AG20443 (cell line): ENCODE results near the gene SCP2.

ENCODE experiments used
- DNase-seq: peaks from one replicate; pipeline ENCODE4 v3.0.0; 2012; ENCODE audit warnings: low spot score, mixed read lengths

Gene SCP2

GRCh38 chr1:53043271-53043670, 116.2 kb downstream of the SCP2 start:
- peak; percentile 50 for DNase-seq

- no peak for DNase-seq
These were observed 117.8 kb downstream of the SCP2 start for GRCh38 chr1:53044926-53045325.

- DNase-seq, result no peak
These were observed 119.9 kb downstream of the SCP2 start for GRCh38 chr1:53046930-53047329.

- DNase-seq, result no peak
These were observed 121.0 kb downstream of the SCP2 start for GRCh38 chr1:53047737-53048736.

- no peak for DNase-seq
These were observed 122.0 kb downstream of the SCP2 start for GRCh38 chr1:53048960-53049573.

GRCh38 chr1:53049574-53049967, 122.5 kb downstream of the SCP2 start:
- no peak for DNase-seq

- DNase-seq, result no peak
These were observed 123.2 kb downstream of the SCP2 start for GRCh38 chr1:53050310-53050709.

GRCh38 chr1:53051676-53052075, 124.6 kb downstream of the SCP2 start:
- DNase-seq, result no peak

GRCh38 chr1:53057127-53057526, 130.1 kb downstream of the SCP2 start:
- peak; percentile 39 for DNase-seq

- DNase-seq, result peak; percentile 83
These were observed 133.5 kb downstream of the SCP2 start for GRCh38 chr1:53060579-53060978.

GRCh38 chr1:53061123-53061858, 134.2 kb downstream of the SCP2 start:
- peak; percentile 62 for DNase-seq

- peak; percentile 86 for DNase-seq
These were observed 135.0 kb downstream of the SCP2 start, which contains the start of gene PODN for GRCh38 chr1:53061859-53062707. TSS of gene PODN (plus strand) at chr1:53062213. CDS start at chr1:53069856, 7,643 bp downstream.

- DNase-seq, result no peak
These were observed 135.9 kb downstream of the SCP2 start for GRCh38 chr1:53062708-53063591.

GRCh38 chr1:53063744-53064515, 136.9 kb downstream of the SCP2 start:
- no peak for DNase-seq

GRCh38 chr1:53065391-53065790, 138.3 kb downstream of the SCP2 start:
- DNase-seq, result no peak

- peak; percentile 3 for DNase-seq
These were observed 139.4 kb downstream of the SCP2 start for GRCh38 chr1:53066488-53066887.

- peak; percentile 5 for DNase-seq
These were observed 140.0 kb downstream of the SCP2 start for GRCh38 chr1:53066891-53067738.

- DNase-seq, result no peak
These were observed 140.8 kb downstream of the SCP2 start for GRCh38 chr1:53067886-53068285.
